Adrenal gland (tissue), 5 donors: Measurements from ENCODE around the gene FHIT.

Experiments
- CTCF ChIP-seq, 6 experiments: fragments of 450-650 bp in 4 of 6; fragments of 200-600 bp in 2 of 6; sonication (generic) in 1 of 6; IDR thresholded peaks; 1 replicate in 5 of 6; 2 replicates in 1 of 6; pipeline versions ENCODE4 v1.5.1 to v1.8.0; 2016 to 2021; ENCODE audit warnings: antibody characterized with exemption in 6 of 6, mild to moderate bottlenecking in 2 of 6, moderate library complexity in 1 of 6
- POLR2A ChIP-seq, 2 donors: fragments of 450-650 bp; IDR thresholded peaks; one replicate each; pipeline ENCODE4 v1.6.1; 2017; ENCODE audit warnings: antibody characterized with exemption in 2 of 2, mild to moderate bottlenecking in 2 of 2, moderate library complexity in 1 of 2
- donor health status: DM: no; HTN: no; CAD: no.

GRCh38 chr3:59899061-59899460, 1352.2 kb downstream of the FHIT start:
- TF ChIP-seq CTCF (IDR thresholded peaks at IDR 0.05) (no peak), POLR2A (IDR thresholded peaks at IDR 0.05) (no peak)
